Measurements from ENCODE around the gene KMO. TPM values are rescaled to one million over a fixed set of nuclear protein-coding genes. Genes with fewer than 3 reads are reported as not detected.

KMO gene
- total RNA-seq, 2 donors from 2014 or later = 0.63 to 0.81 TPM

GRCh38 chr1:241560849-241561187 lies 28.6 kb downstream of the KMO start:
- H3K4me3 ChIP-seq = no peak overlapping the region
- no peaks in the 10 kb centered on the region for H3K27me3 ChIP-seq (replicated peaks; ENCODE audit: insufficient read depth)
- no peaks in the 10 kb centered on the region for H3K9me3 ChIP-seq
- ATAC-seq (ENCODE audit: insufficient number of reproducible peaks, low FRiP score, low read depth) = no peak
- no peak for DNase-seq (ENCODE audit: low spot score)
- TF ChIP-seq, protein P1, sequence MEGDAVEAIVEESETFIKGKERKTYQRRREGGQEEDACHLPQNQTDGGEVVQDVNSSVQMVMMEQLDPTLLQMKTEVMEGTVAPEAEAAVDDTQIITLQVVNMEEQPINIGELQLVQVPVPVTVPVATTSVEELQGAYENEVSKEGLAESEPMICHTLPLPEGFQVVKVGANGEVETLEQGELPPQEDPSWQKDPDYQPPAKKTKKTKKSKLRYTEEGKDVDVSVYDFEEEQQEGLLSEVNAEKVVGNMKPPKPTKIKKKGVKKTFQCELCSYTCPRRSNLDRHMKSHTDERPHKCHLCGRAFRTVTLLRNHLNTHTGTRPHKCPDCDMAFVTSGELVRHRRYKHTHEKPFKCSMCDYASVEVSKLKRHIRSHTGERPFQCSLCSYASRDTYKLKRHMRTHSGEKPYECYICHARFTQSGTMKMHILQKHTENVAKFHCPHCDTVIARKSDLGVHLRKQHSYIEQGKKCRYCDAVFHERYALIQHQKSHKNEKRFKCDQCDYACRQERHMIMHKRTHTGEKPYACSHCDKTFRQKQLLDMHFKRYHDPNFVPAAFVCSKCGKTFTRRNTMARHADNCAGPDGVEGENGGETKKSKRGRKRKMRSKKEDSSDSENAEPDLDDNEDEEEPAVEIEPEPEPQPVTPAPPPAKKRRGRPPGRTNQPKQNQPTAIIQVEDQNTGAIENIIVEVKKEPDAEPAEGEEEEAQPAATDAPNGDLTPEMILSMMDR (IDR thresholded peaks at IDR 0.05) = no peak
- H3K27ac ChIP-seq = no peak overlapping the region
- H3K4me1 ChIP-seq (ENCODE audit: control insufficient read depth in 1 of 2, low read depth in 2 of 2) = no peaks in the 10 kb centered on the region
- no peaks in the 10 kb centered on the region for H3K36me3 ChIP-seq

GRCh38 chr1:241569848-241570247 lies 37.7 kb downstream of the KMO start:
- Histone ChIP-seq H3K9me3 (no peaks in the 10 kb centered on the region), H3K4me1 (ENCODE audit: control insufficient read depth in 1 of 2, low read depth in 2 of 2) (no peaks in the 10 kb centered on the region), H3K27me3 (replicated peaks; ENCODE audit: insufficient read depth) (no peaks in the 10 kb centered on the region), H3K4me3 (no peak overlapping the region), H3K36me3 (no peaks in the 10 kb centered on the region), H3K27ac (no peak overlapping the region)
- TF ChIP-seq, protein P1 (IDR thresholded peaks at IDR 0.05) = no peak
- ATAC-seq (ENCODE audit: insufficient number of reproducible peaks, low FRiP score, low read depth) = no peak
- no peak for DNase-seq (ENCODE audit: low spot score)

GRCh38 chr1:241574154-241574553 lies 42.0 kb downstream of the KMO start:
- no peaks in the 10 kb centered on the region for H3K9me3 ChIP-seq
- DNase-seq (ENCODE audit: low spot score) (no peak), ATAC-seq (ENCODE audit: insufficient number of reproducible peaks, low FRiP score, low read depth) (no peak)
- H3K36me3 ChIP-seq = no peaks in the 10 kb centered on the region
- TF ChIP-seq, protein P1 (IDR thresholded peaks at IDR 0.05) = no peak
- H3K4me1 ChIP-seq (ENCODE audit: control insufficient read depth in 1 of 2, low read depth in 2 of 2) = no peaks in the 10 kb centered on the region
- no peaks in the 10 kb centered on the region for H3K27me3 ChIP-seq (replicated peaks; ENCODE audit: insufficient read depth)
- no peak overlapping the region for H3K4me3 ChIP-seq
- H3K27ac ChIP-seq = no peak overlapping the region

- DNase-seq (ENCODE audit: low spot score) = no peak
- Histone ChIP-seq H3K4me3 (no peak overlapping the region), H3K27me3 (replicated peaks; ENCODE audit: insufficient read depth) (no peaks in the 10 kb centered on the region), H3K9me3 (no peaks in the 10 kb centered on the region), H3K4me1 (ENCODE audit: control insufficient read depth in 1 of 2, low read depth in 2 of 2) (no peaks in the 10 kb centered on the region), H3K36me3 (no peaks in the 10 kb centered on the region), H3K27ac (no peak overlapping the region)
- ATAC-seq (ENCODE audit: insufficient number of reproducible peaks, low FRiP score, low read depth) = no peak
- TF ChIP-seq, protein P1 (IDR thresholded peaks at IDR 0.05) = no peak
Observed at GRCh38 chr1:241579434-241579833, 47.3 kb downstream of the KMO start.

- Histone ChIP-seq H3K27me3 (replicated peaks; ENCODE audit: insufficient read depth) (no peaks in the 10 kb centered on the region), H3K9me3 (no peaks in the 10 kb centered on the region), H3K36me3 (no peaks in the 10 kb centered on the region), H3K4me3 (no peak overlapping the region), H3K27ac (no peak overlapping the region), H3K4me1 (ENCODE audit: control insufficient read depth in 1 of 2, low read depth in 2 of 2) (no peaks in the 10 kb centered on the region)
- no peak for DNase-seq (ENCODE audit: low spot score)
- ATAC-seq (ENCODE audit: insufficient number of reproducible peaks, low FRiP score, low read depth) = no peak
- TF ChIP-seq, protein P1 (IDR thresholded peaks at IDR 0.05) = no peak
Observed at GRCh38 chr1:241582921-241583321, 50.7 kb downstream of the KMO start.
